Neutrophil (primary cell): ENCODE results near the gene SMIM41.

Experiments used
- H3K27ac ChIP-seq: fragments of 200-600 bp; sonication (generic); 2 replicates; pipeline ENCODE4 v1.5.1; 2016; ENCODE audit warnings: mild to moderate bottlenecking, moderate library complexity
- H3K27me3 ChIP-seq: fragments of 200-600 bp; sonication (generic); 2 replicates; pipeline ENCODE4 v1.6.0; 2016; ENCODE audit warnings: mild to moderate bottlenecking
- H3K36me3 ChIP-seq: fragments of 200-600 bp; sonication (generic); 2 replicates; pipeline ENCODE4 v1.5.1; 2017
- H3K4me1 ChIP-seq, 2 experiments: fragments of 200-600 bp in 1 of 2; sonication (generic) in 1 of 2; 1 replicate in 1 of 2; 2 replicates in 1 of 2; pipeline versions ENCODE4 v1.5.1 to v1.6.1; 2013 to 2016; ENCODE audit warnings: low read depth in 1 of 2, low read length in 1 of 2, mild to moderate bottlenecking in 1 of 2, moderate library complexity in 1 of 2; ENCODE audit not compliant: control insufficient read depth in 1 of 2, insufficient read depth in 1 of 2
- H3K4me3 ChIP-seq, 2 experiments: fragments of 200-600 bp in 1 of 2; sonication (generic) in 1 of 2; 1 replicate in 1 of 2; 2 replicates in 1 of 2; pipeline ENCODE4 v1.5.1; 2013 to 2016; ENCODE audit warnings: low read depth in 1 of 2, low read length in 1 of 2, mild to moderate bottlenecking in 1 of 2, moderate library complexity in 1 of 2
- H3K9me3 ChIP-seq: fragments of 200-600 bp; sonication (generic); 2 replicates; pipeline ENCODE4 v1.5.1; 2016
- TF ChIP-seq, protein P1 (sequence below): fragments of 200-600 bp; sonication (generic); IDR thresholded peaks from 2 replicates; pipeline ENCODE4 v1.5.1; 2016; ENCODE audit warnings: antibody characterized with exemption

SMIM41 gene

DNA sequence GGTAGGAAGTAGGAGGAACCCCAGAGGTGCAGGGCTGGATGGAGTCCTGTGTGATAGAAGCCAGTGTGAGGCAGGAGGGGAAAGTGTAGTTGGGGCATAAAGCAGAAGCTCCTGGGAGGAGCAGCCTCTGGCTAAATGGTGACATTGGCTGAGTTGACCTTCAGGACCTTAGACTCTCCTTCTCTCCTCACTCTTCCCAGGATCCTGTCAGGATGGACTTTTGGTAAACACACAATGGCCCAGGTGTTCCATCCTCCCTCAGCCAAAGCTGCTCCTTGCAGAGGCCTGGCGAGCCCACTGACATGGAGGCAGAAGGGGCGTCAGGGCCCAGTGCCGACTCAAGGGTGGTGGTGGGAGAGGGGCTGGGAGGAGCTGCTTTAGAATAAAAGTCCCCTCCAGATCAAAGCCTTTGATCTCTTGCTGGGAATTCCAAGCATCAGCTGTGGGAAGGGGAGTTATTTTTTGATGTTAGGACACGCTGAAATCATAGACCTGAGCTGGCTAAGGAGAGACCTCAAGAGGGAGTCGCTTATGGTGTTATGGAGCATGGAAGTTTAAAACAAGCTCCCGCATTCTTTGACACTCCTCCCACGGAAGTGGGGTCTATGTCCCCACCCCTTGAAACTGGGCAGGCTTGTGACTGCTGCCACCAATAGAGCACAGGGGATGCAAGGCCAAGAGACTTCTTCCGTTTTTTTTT is 44.1 kb downstream of the SMIM41 start:
- H3K9me3 ChIP-seq: no peaks in the 10 kb centered on the region
- H3K4me1 ChIP-seq: no peaks in the 10 kb centered on the region
- TF ChIP-seq, protein P1, sequence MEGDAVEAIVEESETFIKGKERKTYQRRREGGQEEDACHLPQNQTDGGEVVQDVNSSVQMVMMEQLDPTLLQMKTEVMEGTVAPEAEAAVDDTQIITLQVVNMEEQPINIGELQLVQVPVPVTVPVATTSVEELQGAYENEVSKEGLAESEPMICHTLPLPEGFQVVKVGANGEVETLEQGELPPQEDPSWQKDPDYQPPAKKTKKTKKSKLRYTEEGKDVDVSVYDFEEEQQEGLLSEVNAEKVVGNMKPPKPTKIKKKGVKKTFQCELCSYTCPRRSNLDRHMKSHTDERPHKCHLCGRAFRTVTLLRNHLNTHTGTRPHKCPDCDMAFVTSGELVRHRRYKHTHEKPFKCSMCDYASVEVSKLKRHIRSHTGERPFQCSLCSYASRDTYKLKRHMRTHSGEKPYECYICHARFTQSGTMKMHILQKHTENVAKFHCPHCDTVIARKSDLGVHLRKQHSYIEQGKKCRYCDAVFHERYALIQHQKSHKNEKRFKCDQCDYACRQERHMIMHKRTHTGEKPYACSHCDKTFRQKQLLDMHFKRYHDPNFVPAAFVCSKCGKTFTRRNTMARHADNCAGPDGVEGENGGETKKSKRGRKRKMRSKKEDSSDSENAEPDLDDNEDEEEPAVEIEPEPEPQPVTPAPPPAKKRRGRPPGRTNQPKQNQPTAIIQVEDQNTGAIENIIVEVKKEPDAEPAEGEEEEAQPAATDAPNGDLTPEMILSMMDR: no peak
- peaks cover 86% of the 10 kb centered on the region for H3K27me3 ChIP-seq
- H3K27ac ChIP-seq: no peak overlapping the region
- no peak overlapping the region for H3K4me3 ChIP-seq
- H3K36me3 ChIP-seq: no peaks in the 10 kb centered on the region

DNA sequence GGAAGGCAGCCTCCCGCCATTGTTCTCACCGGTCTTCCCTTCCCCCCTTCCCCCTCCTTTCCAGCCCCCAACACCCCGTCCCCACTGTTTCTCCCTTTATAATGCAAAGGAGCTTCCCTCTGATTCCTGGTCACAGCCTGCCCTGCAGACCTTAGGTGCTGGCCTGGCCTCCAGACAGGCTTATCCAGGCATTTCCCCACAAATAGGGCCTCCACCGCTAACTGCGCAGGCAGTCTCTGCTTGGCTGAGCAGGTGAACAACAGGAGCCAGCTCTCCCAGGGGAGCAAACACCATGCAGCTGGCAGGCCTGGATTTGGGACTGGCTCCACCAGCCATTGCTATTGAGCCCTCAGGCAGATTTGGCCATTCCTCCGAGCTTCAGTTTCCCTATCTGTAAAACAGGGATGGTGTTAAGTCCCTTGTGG is 46.0 kb downstream of the SMIM41 start:
- TF ChIP-seq, protein P1: no peak
- Histone ChIP-seq H3K9me3 (no peaks in the 10 kb centered on the region), H3K4me3 (no peak overlapping the region), H3K4me1 (no peaks in the 10 kb centered on the region), H3K36me3 (no peaks in the 10 kb centered on the region), H3K27me3 (peaks cover 72% of the 10 kb centered on the region), H3K27ac (no peak overlapping the region)

DNA sequence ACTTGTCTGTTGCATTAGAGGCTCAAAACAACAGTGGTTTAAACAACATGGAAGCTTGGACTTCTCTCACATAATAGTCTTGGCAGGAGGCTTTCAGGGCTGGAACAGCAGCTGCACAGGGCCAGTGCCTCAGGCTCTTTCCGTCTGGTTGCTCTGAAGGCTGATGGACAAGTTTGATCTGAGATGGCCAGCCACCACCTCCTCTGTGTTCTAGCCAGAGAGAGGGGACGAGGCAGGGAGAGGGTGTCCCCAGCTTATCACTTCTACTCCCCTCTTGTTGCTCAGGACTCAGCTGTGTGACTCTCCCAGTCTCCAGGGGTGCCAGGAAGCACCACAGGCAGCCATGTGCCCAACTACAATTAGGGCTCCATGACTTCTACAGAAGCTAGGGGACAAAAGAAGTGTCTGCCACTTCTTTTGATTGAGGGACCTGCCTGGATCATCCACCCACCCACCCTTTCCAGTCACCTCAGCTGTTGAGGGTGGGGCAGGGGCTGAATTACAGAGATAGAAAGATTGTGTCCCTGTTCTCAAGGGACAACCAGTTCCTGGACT is 46.6 kb downstream of the SMIM41 start:
- H3K27me3 ChIP-seq: peaks cover 65% of the 10 kb centered on the region
- H3K4me3 ChIP-seq: no peak overlapping the region
- H3K27ac ChIP-seq: no peak overlapping the region
- H3K4me1 ChIP-seq: no peaks in the 10 kb centered on the region
- TF ChIP-seq, protein P1: no peak
- H3K36me3 ChIP-seq: no peaks in the 10 kb centered on the region
- H3K9me3 ChIP-seq: no peaks in the 10 kb centered on the region

DNA sequence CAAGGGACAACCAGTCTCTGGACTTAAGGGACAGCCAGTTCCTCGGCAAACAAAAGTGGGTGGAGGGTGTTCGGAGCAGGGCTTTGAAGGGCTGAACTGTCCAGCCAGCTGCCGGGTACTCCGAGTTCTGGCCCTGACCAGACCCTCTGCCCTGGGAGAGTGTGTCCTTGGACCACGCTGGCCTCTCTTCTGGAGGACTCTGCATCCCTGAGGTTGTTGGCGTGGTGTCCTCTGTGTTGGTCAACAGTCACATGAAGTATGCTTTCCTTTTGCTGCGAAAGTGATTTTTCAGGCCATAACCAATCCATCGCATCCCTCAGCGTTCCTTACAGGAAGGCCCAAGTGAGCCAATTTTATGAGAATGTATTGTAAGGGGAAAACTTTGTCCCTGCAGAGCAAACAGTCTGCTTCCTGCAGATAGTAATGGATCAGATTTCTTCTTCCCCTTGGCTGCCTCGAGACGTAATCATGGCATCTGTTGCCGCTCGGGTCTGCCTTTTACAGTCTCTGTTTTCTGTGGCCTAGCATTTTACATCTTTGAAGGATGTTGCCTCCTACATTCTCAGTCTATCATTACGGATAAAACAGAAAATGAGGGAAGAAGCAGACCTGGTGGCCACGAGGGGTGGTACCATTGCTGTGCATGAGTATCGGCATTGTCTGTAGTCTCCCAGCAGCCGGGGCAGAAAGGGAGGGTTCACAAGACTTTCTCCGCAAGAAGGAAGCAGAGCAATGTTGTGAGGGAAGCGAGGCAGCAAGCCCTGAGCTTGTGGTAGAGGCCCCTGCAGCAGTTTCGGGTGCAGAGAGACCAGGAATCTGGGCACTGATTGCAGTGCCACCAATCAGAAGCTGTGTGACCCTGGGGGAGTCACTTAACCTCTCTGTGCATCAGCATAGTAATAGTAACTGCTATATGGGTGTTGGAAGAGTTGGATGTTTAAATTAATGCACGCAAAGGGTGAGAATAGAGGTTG is 47.4 kb downstream of the SMIM41 start:
- Histone ChIP-seq H3K27ac (no peak overlapping the region), H3K9me3 (no peaks in the 10 kb centered on the region), H3K27me3 (peaks cover 58% of the 10 kb centered on the region), H3K4me1 (no peaks in the 10 kb centered on the region), H3K36me3 (no peaks in the 10 kb centered on the region), H3K4me3 (no peak overlapping the region)
- TF ChIP-seq, protein P1: no peak

DNA sequence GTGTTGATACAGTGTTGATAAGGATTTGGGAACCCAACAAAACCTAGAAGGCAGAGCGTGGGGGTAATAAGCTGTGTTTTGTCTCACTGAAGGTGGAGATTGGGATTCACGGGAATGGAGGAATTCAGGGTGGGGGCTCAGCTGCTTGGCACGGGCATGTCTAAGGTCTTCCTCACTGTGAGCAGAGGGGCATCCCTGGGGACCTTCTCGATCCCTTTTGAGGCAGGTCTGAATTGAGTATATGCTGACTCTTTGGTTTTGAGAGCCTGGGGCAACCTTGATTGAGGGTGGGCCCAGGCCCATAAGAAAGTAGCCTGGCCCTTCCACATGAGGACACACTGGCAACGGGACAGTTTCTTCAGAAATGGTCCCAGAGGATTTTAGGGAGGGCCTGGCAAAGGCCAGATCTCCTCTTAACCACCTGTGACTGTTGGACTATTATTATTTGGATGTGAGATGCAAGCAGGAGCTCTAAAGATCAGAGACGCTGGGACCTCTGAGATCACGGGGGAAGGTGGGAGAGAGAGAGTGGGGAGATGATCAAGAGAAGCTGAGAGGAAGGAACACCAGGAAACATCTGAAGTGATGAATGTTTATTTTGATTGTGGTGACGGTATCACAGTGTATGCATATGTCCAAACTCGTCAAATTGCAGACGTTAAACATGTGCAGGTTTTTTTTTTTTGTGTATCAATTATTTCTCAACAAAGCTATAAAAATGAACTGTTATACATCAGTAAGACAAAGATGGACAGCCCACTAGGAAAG is 48.4 kb downstream of the SMIM41 start:
- TF ChIP-seq, protein P1: no peak
- Histone ChIP-seq H3K27ac (no peak overlapping the region), H3K4me3 (no peak overlapping the region), H3K9me3 (no peaks in the 10 kb centered on the region), H3K27me3 (peaks cover 48% of the 10 kb centered on the region), H3K4me1 (no peaks in the 10 kb centered on the region), H3K36me3 (no peaks in the 10 kb centered on the region)
